NB4 (cell line): ENCODE data around the gene CSRP2.

Source experiments
- DNase-seq: peaks from one replicate; pipeline ENCODE4 v3.0.0; 2010; ENCODE audit warnings: low read depth
- H3K4me3 ChIP-seq: one replicate; pipeline ENCODE4 v1.5.1; 2011; ENCODE audit warnings: mild to moderate bottlenecking, low read depth, low read length, moderate library complexity
- MAX ChIP-seq: IDR thresholded peaks from 2 replicates; pipeline ENCODE4 v1.6.1; 2011; ENCODE audit warnings: low read depth, low read length
- MYC ChIP-seq: IDR thresholded peaks from 2 replicates; pipeline ENCODE4 v1.6.1; 2011; ENCODE audit warnings: low read depth, low read length
- POLR2A ChIP-seq: IDR thresholded peaks from 2 replicates; pipeline ENCODE4 v1.6.1; 2011; ENCODE audit warnings: mild to moderate bottlenecking; ENCODE audit not compliant: insufficient read length; ENCODE audit errors: extremely low read depth
- TF ChIP-seq, protein P1 (sequence below): IDR thresholded peaks from one replicate; pipeline ENCODE4 v1.5.1; 2012; ENCODE audit warnings: low read depth, low read length

CSRP2 gene

GRCh38 chr12:76921100-76921471 is 42.3 kb upstream of the CSRP2 start:
- no peak for TF ChIP-seq POLR2A
- no peak for TF ChIP-seq MYC
- TF ChIP-seq, protein P1, sequence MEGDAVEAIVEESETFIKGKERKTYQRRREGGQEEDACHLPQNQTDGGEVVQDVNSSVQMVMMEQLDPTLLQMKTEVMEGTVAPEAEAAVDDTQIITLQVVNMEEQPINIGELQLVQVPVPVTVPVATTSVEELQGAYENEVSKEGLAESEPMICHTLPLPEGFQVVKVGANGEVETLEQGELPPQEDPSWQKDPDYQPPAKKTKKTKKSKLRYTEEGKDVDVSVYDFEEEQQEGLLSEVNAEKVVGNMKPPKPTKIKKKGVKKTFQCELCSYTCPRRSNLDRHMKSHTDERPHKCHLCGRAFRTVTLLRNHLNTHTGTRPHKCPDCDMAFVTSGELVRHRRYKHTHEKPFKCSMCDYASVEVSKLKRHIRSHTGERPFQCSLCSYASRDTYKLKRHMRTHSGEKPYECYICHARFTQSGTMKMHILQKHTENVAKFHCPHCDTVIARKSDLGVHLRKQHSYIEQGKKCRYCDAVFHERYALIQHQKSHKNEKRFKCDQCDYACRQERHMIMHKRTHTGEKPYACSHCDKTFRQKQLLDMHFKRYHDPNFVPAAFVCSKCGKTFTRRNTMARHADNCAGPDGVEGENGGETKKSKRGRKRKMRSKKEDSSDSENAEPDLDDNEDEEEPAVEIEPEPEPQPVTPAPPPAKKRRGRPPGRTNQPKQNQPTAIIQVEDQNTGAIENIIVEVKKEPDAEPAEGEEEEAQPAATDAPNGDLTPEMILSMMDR, result no peak
- no peak for TF ChIP-seq MAX
- DNase-seq, result no peak
- H3K4me3 ChIP-seq, result no peak overlapping the region

DNA sequence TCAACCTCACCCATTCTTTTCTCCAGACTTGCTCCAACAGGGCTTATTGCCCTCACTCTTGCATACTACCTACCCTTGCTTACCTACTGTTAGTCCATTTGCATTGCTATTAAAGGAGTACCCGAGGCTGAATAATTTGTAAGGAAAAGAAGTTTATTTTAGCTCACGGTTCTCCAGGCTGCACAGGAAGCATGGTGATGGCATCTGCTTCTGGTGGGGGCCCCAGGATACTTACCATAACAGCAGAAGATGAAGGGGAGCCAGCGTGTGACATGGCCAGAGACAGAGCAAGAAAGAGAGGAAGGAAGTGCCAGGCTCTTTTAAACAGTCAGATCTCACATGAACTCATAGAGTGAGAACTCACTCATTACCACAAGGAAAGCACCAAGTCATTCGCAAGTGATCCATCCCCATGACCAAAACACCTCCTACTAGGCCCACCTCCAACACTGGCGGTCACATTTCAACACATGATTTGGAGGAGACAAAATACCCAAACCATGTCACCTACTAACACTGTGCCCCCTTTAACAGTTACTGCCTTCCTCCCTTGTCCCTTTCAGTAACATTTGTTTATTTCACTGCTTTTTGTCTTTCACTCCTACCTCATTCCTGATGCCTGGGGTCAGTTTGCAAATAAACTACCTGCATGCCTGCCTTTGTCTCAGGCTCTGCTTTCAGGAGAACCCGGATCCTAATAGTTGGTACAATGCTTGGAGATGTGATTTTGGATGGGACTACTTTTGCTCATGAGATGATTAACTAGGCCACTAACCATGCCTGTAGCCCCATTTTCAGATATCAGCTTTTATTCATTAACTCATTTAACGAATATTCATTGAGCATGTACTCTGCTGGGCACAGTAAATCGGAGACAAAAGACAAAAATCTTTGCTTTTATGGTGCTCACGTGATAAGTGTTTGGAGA is 41.6 kb upstream of the CSRP2 start:
- TF ChIP-seq, protein P1, result no peak
- TF ChIP-seq MAX (no peak), MYC (no peak), POLR2A (no peak)
- no peak for DNase-seq
- H3K4me3 ChIP-seq, result no peak overlapping the region

DNA sequence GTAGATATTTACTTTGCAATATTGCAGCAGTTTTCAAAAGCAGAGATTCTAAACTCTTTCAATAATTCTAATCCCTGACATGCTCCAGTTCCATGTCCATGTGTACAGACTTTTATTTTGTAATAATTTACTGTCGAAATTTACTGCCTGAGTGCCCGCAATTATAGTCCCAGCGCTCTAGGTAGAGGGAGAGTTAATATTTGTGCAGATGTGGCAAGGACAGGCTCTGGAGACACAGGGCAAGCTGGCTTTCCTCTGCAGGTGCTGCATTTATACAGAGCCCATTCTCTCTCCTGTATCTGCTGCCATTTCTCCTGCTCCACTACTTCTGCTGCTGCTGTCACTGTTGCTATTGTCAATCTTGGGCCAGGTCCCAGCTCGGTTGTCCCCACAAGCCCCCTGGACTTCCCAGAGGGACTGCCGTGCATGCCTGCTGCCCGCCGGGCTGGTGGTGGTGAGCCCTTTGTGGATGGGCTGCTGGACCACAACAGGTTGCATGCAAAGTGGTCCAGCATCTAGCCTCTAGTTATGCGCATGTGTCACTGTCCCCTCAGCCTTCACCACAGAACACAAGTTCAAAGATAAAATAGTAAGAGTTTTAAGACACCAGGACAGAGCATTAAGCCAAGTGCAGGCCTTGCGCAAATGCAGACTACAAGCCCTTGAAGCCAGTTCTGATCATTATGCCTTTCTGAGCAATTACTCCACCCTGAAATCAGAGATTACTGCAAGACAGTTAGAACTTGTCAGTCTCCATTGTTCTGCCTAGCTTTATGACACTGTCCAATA is 40.8 kb upstream of the CSRP2 start:
- no peak overlapping the region for H3K4me3 ChIP-seq
- no peak for DNase-seq
- TF ChIP-seq, protein P1, result no peak
- TF ChIP-seq POLR2A (no peak), MAX (no peak), MYC (no peak)

DNA sequence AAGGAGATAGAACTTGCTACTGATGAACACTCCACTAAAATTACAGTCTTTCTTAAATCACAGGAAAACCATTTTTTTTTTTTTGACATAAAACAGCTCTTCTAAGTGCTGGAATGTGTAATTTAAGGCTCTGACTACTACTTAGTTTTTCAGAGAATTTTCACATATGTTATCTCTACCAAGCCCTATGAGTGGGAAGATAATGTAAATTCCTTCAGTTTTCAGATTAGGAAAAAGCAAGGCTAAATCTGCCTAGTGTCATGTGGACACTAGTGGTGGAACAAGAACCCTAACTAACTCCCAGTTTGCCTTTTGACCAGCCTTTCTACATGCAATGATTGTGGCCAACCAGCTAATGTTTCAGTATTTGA is 37.3 kb upstream of the CSRP2 start:
- H3K4me3 ChIP-seq, result no peak overlapping the region
- TF ChIP-seq MYC (no peak), MAX (no peak), POLR2A (no peak)
- TF ChIP-seq, protein P1, result no peak
- DNase-seq, result no peak

DNA sequence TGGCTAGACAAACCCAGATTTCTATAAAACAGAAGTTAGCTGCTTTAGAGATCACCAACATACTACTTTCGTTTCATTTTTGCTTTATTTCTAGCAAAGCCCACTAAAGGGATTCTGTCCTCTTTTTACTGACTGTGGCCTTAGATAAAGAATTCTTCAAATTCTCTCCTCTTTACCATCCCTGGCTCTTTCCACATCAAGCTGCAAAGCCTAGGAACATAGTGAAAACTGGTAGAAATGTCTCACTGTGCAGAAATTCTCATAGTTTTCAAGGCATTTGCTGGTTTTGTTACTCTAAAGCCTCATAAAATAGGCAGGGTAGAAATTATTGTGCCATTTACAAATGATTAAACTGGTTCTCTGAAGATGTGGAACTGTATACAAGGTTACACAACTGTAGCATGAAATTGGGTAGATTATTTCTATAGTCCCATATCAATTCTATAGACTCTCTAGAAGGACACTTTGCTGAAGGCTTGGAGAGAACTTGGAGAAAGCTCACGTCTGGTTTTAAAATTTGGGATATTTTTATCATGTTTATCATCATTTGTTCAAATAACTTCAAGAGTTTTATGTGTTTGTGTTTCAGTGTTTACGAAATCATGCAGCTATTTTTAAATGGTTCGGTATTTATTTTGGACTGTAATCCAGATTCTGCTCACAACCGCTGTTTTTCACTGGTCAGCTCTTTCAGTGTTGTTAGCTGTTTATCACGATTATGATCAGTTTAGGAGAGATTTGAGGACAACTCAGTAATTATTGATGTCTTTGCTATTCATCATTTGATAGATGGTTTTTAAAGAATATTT is 36.7 kb upstream of the CSRP2 start:
- no peak for DNase-seq
- TF ChIP-seq POLR2A (no peak), MAX (no peak), MYC (no peak)
- TF ChIP-seq, protein P1, result no peak
- H3K4me3 ChIP-seq, result no peak overlapping the region
